Activated CD8-positive, alpha-beta memory T cell treated with anti-CD3 and anti-CD28 coated beads, Interleukin-2, amount 50 U/mL, for 24 hours (primary cell): ENCODE data around the gene EFNA5.

Source experiments
- DNase-seq: peaks from one replicate; pipeline ENCODE4 v3.0.0-alpha.2; 2020; ENCODE audit errors: extremely low read depth

The EFNA5 gene

DNA sequence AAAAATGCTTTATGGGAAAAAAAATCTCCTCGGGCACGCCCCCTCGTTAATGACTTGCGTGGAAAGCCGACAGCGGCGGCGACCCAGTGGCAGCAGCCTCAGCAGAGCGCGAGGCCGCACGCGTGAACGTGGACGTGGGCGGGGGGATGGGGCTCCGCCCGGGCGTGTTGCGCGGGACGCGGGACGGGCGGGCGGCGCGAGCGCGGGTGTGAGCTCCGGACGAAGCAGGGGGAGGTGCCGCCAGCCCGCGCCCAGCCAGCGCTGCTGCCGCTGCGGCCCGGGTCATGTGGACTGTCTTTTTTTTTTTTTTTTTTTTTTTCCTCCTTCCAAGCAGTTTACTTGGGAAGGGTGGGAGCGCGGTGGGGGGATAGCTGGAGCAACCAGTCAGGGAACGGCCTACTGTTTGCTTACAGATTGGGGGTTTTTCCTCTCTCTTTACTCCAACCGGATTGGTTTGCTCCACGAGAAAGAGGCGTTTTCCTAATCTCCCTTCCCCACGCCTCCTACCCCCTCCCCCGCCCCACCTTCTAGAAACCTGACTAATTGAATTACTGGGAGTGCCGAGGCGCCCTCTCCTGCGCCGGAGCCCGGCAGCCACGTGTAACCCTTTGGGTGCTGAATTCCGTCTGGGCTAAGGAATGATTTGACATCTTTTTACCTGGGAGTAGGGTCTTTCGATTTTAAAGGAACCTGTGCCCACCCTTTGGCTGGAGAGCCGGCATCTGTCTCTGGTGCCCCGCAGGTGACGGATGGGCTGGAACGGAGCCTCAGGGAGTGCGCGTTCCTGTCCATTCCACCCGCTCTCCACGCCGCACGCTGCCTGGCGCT lies 1.7 kb upstream of the EFNA5 start:
- DNase-seq, result no peak

DNA sequence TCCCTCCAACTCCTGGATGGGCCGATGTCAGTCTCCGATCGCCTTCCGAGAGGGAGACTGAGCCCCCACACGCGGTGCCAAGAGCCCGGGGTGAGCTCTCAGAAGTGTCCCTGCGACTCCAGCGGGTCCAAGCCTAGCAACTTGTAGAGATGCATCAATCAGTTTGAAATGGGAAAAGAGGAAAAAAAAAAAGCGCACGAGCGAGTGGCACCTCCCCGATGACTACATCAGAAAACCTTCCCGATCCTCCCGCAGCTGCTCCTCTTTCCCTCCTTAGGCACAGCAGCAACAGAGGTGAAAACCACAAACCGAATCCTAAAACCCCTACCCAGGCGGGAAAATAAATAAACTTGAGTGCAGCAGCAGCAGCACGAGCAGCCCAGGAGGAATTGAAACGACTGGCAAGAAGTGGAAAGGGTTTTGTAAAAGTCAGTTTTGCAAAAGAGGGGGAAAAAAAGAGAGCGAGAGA lies 1.0 kb upstream of the EFNA5 start:
- DNase-seq, result no peak

DNA sequence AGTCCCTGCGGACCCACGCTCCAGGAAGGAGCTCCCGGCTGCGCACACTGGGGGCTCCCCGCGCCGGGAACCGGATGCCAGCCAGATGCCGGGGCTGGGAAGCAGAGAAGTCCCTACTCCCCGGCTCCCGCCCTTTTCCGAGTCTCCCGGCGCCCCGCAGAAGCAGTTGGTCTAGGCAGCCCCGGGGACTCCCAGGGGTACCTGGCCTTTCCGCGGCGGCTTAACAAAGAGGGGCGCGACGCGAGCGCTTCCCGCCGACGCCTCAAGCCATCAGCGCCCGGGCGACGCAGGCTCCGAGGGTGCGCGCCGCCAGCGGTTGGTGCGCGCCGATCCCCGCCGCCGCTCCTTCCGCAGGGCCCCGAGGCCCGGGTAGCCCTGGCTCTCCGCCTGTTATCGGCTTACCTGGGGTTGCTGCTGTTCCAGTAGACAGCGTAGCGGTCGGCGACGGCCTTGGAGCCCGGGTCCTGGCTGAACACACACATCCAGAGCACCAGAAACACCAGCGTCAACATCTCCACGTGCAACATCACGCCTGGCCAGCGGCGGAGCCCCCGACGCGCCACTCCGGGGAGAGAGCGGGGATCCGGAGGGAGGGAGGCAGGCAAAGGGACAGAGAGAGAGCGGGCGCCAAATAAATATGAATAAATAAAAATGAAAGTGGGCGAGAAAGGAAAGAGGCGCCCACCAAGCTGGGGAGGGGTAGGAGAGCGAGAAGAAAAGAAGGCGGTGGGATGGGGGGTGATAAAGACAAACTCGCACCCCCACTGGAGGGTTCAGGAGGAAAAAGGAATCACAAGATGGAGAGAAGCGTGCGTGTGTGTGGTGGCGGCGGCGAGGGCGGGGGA lies 428 bp downstream of the EFNA5 start:
- DNase-seq, result no peak

- DNase-seq, result no peak
Measured at GRCh38 chr5:107669096-107670031, 1.4 kb downstream of the EFNA5 start.

DNA sequence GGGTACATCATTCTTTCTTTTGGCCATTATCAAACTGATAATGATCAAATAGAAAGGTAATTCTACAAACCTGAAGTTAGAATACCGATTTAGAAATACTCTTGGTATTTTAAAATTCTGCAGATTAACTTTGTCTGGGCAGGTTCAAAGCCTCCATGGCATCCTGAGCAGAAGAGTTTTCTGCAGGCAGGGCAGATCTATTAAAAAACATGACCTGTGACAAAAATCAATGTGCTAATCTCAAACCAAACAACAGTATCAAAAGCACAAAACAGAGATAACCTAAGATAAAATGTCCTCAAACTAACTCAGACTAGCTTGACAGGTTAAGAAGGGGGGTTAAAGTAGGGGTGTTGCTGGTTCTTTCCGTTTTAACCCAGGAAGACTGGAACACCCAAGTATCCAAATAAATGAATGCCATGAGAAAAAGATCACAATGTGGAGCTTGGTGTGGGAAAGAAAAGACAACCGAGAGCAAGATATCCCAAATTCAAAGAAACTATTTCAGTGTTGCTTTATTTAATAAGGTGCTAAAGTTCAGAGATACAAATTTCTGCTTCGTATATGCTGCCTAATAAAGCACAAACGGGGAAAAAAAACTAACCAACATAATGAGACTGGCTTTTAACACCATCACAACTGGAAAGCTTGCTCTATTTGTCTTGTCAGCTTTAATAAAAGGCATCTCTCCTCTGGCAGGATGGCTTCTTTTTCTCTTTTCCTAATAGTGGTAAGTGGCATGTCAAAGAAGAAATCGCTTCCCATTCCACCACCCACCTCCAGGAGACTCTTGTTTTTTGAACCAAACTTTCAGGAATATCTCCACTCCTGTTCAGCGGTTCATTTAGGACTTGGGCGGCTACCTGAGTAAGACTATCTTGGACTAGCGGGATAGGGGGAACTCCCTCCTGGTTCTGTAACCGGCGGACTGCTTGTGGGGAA lies 2.3 kb downstream of the EFNA5 start:
- no peak for DNase-seq

- DNase-seq, result no peak
Measured at GRCh38 chr5:107666051-107666655, 4.6 kb downstream of the EFNA5 start.

DNA sequence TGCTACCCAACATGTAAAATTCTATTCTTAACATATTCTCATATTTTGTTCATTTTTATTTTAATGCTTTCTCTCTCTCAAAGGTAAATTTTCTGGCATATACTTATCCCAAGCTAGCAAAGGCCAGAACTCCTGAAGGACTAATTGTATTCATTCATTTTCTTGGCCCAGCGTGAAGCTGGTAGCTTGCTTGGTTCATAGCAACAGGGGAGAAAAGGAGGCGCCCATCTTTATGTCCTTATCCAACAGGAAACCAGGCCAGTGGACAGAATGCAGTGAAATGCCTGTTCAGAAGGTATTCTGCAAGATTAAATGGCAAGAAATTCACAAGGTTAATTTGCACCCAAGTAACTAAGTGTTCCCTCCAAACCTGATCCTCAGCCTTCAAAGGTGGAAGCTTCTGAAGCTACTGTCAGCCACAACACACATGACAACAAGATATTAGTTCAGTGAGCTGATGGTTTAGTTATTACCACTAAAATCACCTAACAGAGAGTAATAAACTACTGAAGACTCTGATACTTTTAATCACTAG lies 5.6 kb downstream of the EFNA5 start:
- no peak for DNase-seq

GRCh38 chr5:107663697-107664096 lies 7.0 kb downstream of the EFNA5 start:
- no peak for DNase-seq

DNA sequence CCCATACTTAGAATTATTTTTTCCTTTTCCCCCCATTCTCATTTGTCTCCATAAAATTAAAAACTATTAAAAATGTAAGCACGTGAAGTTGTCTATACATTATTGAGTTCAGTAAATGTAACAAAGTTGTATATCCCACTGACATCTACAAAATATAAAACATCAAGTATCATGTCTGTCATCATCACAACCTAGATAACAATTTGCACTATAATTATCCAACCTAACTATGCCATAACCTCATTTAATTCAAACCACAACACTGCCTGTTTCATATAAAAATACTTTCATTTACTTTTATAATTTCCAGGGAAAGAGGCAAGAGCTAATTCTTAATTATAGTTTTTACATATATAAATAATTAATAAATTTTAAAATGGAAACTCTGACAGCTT lies 9.1 kb downstream of the EFNA5 start:
- no peak for DNase-seq

DNA sequence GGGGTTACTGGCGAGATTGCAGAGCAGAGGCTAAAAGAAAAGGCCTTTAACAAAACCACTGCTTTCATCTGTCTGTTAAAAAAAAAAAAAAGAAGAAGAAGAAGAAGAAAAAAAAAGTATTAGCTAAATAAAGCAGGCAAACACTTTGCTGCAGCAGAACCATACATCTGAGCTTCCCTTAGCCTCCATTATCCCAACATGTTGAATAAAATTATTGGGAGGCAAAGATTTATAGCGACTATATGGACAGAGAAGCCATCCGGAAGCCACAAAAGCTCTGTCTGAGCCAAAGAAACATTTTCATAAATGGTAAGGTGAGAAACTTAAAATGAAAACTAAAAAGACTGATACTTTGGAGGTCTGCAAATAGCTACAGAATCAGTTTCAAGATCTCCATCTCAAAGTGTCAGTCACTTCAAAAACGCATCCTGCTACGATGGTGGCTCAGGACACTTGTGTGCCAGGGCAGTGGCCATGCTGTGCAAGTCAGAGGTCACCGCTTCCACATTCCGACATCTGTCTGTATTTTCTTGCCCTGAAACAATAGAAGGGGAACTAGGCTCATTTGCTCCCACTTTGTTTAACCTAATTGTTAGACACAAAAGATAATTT lies 9.6 kb downstream of the EFNA5 start:
- DNase-seq, result no peak

- no peak for DNase-seq
Measured at GRCh38 chr5:107658528-107658927, 12.2 kb downstream of the EFNA5 start.

- no peak for DNase-seq
Measured at GRCh38 chr5:107655831-107656230, 14.9 kb downstream of the EFNA5 start.

DNA sequence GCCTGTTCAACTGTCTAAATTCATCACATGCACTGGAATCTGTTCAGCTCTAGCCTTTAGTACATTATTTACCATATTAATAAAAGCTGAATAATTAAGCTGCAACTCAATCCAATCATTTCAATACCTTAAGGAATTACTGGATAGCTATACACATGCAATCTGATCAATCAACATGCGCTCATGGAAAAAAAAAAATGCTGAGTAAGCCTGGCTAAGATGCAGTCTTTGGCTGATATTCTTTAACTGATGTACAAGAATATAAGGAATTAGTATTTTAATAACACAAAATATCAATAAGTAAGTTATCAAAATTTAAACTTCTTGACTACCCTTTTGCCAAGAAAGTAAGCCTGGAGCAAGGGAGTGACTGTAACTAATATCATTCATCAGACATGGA lies 15.9 kb downstream of the EFNA5 start:
- DNase-seq, result no peak

GRCh38 chr5:107653685-107654084 lies 17.1 kb downstream of the EFNA5 start:
- DNase-seq, result no peak

DNA sequence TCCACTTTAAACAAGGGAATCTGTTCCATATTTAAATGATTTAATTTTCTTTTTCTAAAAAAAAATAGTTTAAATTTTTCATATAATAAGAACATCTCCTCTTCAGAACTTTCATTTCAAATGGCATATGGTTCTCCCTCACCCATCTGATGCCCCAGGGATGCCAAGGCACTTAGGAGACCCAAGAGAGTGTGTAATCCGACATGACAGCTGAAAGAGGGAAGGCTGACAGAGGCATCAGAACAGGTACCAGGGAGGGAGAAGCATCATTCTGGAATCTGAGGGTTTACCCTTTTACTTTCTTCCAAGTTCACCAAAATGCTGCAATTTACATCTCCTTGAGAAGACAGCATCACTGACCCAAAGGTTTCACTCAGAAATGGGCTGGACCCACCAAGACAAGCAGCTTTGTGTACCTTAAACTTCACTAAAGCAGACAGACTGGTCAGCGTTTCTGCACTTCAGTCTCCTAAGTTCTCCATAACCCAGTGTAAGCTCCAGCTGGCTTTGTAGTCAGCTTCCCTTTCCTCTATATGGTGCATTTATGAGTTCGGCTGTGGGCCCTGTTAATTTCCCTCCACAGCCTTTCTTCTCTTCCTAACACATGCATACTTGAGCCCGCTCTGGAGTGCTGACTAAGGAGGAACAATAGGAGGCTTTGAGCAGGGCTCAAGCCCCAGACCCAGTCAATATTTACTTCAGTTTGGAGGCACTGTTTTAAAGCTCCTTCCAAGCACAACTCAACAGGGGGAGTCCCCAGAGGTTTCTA lies 17.7 kb downstream of the EFNA5 start:
- no peak for DNase-seq

- no peak for DNase-seq
Measured at GRCh38 chr5:107652408-107652807, 18.3 kb downstream of the EFNA5 start.

- no peak for DNase-seq
Measured at GRCh38 chr5:107651325-107651724, 19.4 kb downstream of the EFNA5 start.

GRCh38 chr5:107646418-107646817 lies 24.3 kb downstream of the EFNA5 start:
- DNase-seq, result no peak

DNA sequence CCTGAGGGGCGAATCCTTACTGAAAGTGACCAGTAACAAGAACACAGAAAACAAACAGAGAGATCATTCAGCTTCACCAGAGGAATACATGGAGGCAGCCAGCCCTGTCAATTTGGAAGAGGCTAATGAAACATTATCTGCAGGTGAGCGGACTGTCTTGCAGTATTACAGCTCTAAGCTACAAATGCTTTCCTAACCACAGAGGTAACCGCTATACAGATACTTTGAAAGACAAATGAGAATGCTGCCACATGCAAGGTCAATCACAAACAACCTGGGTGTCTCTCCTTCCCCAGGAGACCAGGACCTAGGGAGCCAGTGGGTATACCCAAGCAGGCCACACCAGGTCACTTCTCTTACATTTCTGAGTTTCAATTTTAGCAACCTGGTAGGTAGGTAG lies 30.2 kb downstream of the EFNA5 start:
- no peak for DNase-seq
